Measurements from ENCODE around the gene SLC44A3. TPM values are rescaled to one million over a fixed set of nuclear protein-coding genes. Genes with fewer than 3 reads are reported as not detected.
A peak's percentile ranks its signal among the peaks of the same experiment; 100 is the strongest.

SLC44A3 gene
- total RNA-seq, 4 donors from 2014 or later = 20.6 to 60.5 (median 41.8) TPM

DNA sequence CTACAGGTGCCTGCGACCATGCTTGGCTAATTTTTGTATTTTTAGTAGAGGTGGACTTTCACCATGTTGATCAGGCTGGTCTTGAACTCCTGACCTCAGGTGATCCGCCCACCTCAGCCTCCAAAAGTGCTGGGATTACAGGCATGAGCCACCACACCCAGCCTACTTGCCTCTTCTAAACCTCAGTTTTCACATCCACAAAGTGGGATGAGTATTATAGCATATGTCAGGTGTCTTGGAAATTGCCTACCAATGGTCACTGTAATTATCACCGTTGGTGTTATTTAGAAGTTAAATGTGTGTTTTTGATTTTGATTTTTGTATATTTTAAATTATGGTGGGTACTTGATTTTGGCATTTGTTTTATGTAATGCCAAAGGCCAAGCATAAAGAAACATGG is 36.7 kb downstream of the SLC44A3 start:
- Histone ChIP-seq H3K36me3 (no peaks in the 10 kb centered on the region), H3K9me3 (no peaks in the 10 kb centered on the region), H3K4me3 (no peak overlapping the region), H3K27ac (peak overlapping the region in 1 of 4 donors; percentile 73), H3K4me1 (peaks cover 4 to 28% (median 16%) of the 10 kb centered on the region in 4 donors), H3K27me3 (no peaks in the 10 kb centered on the region)
- in situ Hi-C loops (cut with MboI; ENCODE audit: low pct_ligation_motif_present in 1 of 4, low pct_unique_long_range_greater_than_20kb in 1 of 4, low sequenced_read_pairs in 3 of 4) (loop anchor here (10.0 to 25.0 kb wide), 2 partner anchors 188 to 380 kb away; partner anchors contain the start of gene RWDD3 (in 3 of the 4)), intact Hi-C loops (cut with DNase I; ENCODE audit: low total_unique reads) (no loop called here)
- DNase-seq = no peak
- TF ChIP-seq EP300 (IDR thresholded peaks at IDR 0.05; ENCODE audit: low read depth) (no peak), POLR2AphosphoS5 (IDR thresholded peaks at IDR 0.05) (no peak), POLR2A (IDR thresholded peaks at IDR 0.05) (no peak), CTCF (IDR thresholded peaks at IDR 0.05) (no peak)
- WGBS, 2 donors (ENCODE audit: low coverage in 1 of 2) = 67 to 84% methylated on average over 2 to 3 of the region's 3 CpGs

DNA sequence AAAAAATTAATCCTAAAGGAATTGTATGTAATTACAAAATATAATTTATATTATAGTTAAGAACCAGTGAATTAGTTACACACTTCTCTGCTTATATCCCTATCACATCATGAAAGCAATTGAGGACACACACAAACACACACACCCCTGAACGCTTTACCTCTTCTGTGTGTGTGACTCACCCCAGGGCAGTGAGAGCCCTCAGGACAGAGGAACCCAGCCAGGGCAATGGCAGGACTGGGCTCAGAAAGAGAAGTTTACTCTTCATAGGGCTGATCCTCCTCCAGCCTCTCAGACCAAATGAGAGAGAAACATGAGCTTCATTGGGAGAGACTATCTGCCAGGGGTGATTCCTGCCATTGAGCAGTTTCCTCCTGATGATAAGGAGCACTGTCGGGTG is 38.1 kb downstream of the SLC44A3 start:
- Histone ChIP-seq H3K4me3 (no peak overlapping the region), H3K27ac (no peak overlapping the region), H3K9me3 (no peaks in the 10 kb centered on the region), H3K36me3 (no peaks in the 10 kb centered on the region), H3K4me1 (peaks cover 13 to 38% (median 22%) of the 10 kb centered on the region in 4 donors), H3K27me3 (no peaks in the 10 kb centered on the region)
- intact Hi-C loops (cut with DNase I; ENCODE audit: low total_unique reads) = no loop called here
- in situ Hi-C loops (cut with MboI; ENCODE audit: low pct_ligation_motif_present in 1 of 4, low pct_unique_long_range_greater_than_20kb in 1 of 4, low sequenced_read_pairs in 3 of 4) = loop anchor here (10.0 to 25.0 kb wide), 2 partner anchors 187 to 379 kb away; partner anchors contain the start of gene RWDD3 (in 3 of the 4)
- WGBS, 2 donors (ENCODE audit: low coverage in 1 of 2) = 69% methylated on average over 2 of the region's 2 CpGs; no CpG with 5 or more reads in 1 of the 2 donors
- DNase-seq = no peak
- TF ChIP-seq POLR2AphosphoS5 (IDR thresholded peaks at IDR 0.05) = no peak
- TF ChIP-seq POLR2A (IDR thresholded peaks at IDR 0.05) = no peak
- no peak for TF ChIP-seq CTCF (IDR thresholded peaks at IDR 0.05)
- no peak for TF ChIP-seq EP300 (IDR thresholded peaks at IDR 0.05; ENCODE audit: low read depth)

GRCh38 chr1:94859174-94859573 is 39.0 kb downstream of the SLC44A3 start:
- peaks cover 13 to 41% (median 26%) of the 10 kb centered on the region in 4 donors for H3K4me1 ChIP-seq

GRCh38 chr1:94862718-94863117 is 42.6 kb downstream of the SLC44A3 start:
- H3K36me3 ChIP-seq = no peaks in the 10 kb centered on the region
- intact Hi-C loops (cut with DNase I; ENCODE audit: low total_unique reads) (no loop called here), in situ Hi-C loops (cut with MboI; ENCODE audit: low pct_ligation_motif_present in 1 of 4, low pct_unique_long_range_greater_than_20kb in 1 of 4, low sequenced_read_pairs in 3 of 4) (loop anchor here in 3 of 4 donors (25.0 kb wide), 1 partner anchor 375 kb away; the partner anchor contains the start of gene RWDD3 (in 3 of the 3))
- peak overlapping the region; percentile 84 to 90 (median 88) for H3K27ac ChIP-seq
- DNase-seq = no peak
- H3K4me3 ChIP-seq = no peak overlapping the region
- H3K4me1 ChIP-seq = peaks cover 8 to 48% (median 16%) of the 10 kb centered on the region in 4 donors
- no peaks in the 10 kb centered on the region for H3K27me3 ChIP-seq
- TF ChIP-seq POLR2A (IDR thresholded peaks at IDR 0.05) (no peak), POLR2AphosphoS5 (IDR thresholded peaks at IDR 0.05) (no peak), EP300 (IDR thresholded peaks at IDR 0.05; ENCODE audit: low read depth) (no peak), CTCF (IDR thresholded peaks at IDR 0.05) (no peak)
- 100% methylated on average over 1 to 2 of the region's 2 CpGs for WGBS, 2 donors (ENCODE audit: low coverage in 1 of 2)
- H3K9me3 ChIP-seq = no peaks in the 10 kb centered on the region

More at GRCh38 chr1:94859174-94859573, 39.0 kb downstream of the SLC44A3 start:
- 62 to 70% methylated on average over 2 of the region's 2 CpGs for WGBS, 2 donors (ENCODE audit: low coverage in 1 of 2)
- H3K36me3 ChIP-seq = no peaks in the 10 kb centered on the region
- intact Hi-C loops (cut with DNase I; ENCODE audit: low total_unique reads) = no loop called here
- TF ChIP-seq CTCF (IDR thresholded peaks at IDR 0.05) = no peak
- TF ChIP-seq POLR2A (IDR thresholded peaks at IDR 0.05) = no peak
- no peak for TF ChIP-seq EP300 (IDR thresholded peaks at IDR 0.05; ENCODE audit: low read depth)
- no peak for TF ChIP-seq POLR2AphosphoS5 (IDR thresholded peaks at IDR 0.05)
- DNase-seq = no peak
- H3K9me3 ChIP-seq = no peaks in the 10 kb centered on the region
- H3K27ac ChIP-seq = no peak overlapping the region
- in situ Hi-C loops (cut with MboI; ENCODE audit: low pct_ligation_motif_present in 1 of 4, low pct_unique_long_range_greater_than_20kb in 1 of 4, low sequenced_read_pairs in 3 of 4) = loop anchor here (10.0 to 25.0 kb wide), 2 partner anchors 186 to 378 kb away; partner anchors contain the start of gene RWDD3 (in 3 of the 4)
- no peak overlapping the region for H3K4me3 ChIP-seq
- no peaks in the 10 kb centered on the region for H3K27me3 ChIP-seq

Measured in transverse colon (tissue), 4 donors.